Osteocyte (in vitro differentiated cells): Measurements from ENCODE around the gene APLP1. TPM values are rescaled to one million over a fixed set of nuclear protein-coding genes. Genes with fewer than 3 reads are reported as not detected.

Experiments
- DNase-seq: peaks from one replicate; pipeline ENCODE4 v3.0.0; 2021; ENCODE audit warnings: mixed read lengths; ENCODE audit not compliant: unreplicated experiment; ENCODE audit errors: extremely low spot score
- H3K27ac Mint-ChIP-seq: one replicate; pipeline ENCODE4 v1.8.0; 2021; ENCODE audit warnings: mild to moderate bottlenecking, mixed read lengths; ENCODE audit not compliant: unreplicated experiment
- H3K27me3 Mint-ChIP-seq: one replicate; pipeline ENCODE4 v1.8.0; 2021; ENCODE audit warnings: mixed read lengths; ENCODE audit not compliant: unreplicated experiment
- H3K36me3 Mint-ChIP-seq: one replicate; pipeline ENCODE4 v1.8.0; 2021; ENCODE audit warnings: mixed read lengths; ENCODE audit not compliant: unreplicated experiment
- H3K4me1 Mint-ChIP-seq: one replicate; pipeline ENCODE4 v1.8.0; 2021; ENCODE audit warnings: mixed read lengths; ENCODE audit not compliant: unreplicated experiment
- H3K4me3 Mint-ChIP-seq: one replicate; pipeline ENCODE4 v1.8.0; 2021; ENCODE audit warnings: mild to moderate bottlenecking, moderate library complexity, mixed read lengths; ENCODE audit not compliant: unreplicated experiment
- H3K9me3 Mint-ChIP-seq: one replicate; pipeline ENCODE4 v1.8.0; 2021; ENCODE audit warnings: mixed read lengths; ENCODE audit not compliant: unreplicated experiment
- total RNA-seq: library from RNA; stranded (reverse); gene quantifications from 2 replicates; pipeline ENCODE4 v1.2.1, GENCODE V29; 2021
- TF ChIP-seq, protein P1 (sequence below): fragments of 200-600 bp; sonication (generic); IDR thresholded peaks from 2 replicates; pipeline ENCODE4 v1.5.0; 2021; ENCODE audit warnings: antibody characterized with exemption, mild to moderate bottlenecking, moderate library complexity

APLP1 gene
- total RNA-seq, 1 donor from 2014 or later = 12.6 TPM

DNA sequence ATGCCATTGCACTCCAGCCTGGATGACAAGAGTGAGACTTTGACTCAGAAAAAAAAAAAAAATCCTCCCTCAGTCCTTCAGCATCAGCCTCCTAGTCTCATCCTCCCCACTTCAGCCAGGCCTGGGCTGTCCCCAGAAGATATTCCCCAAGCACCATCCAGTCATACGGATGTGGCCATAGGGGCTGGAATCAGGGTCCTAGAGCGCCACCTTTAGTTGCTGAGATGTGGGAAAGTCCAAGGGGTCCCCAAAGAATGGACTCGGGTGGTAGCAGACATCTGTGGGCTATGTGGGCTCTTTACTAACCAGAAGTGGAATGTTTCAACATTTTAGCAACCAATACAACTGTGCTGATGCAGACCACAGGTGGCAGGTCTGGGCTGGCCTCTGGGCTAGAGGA lies 42.8 kb downstream of the APLP1 start:
- TF ChIP-seq, protein P1, sequence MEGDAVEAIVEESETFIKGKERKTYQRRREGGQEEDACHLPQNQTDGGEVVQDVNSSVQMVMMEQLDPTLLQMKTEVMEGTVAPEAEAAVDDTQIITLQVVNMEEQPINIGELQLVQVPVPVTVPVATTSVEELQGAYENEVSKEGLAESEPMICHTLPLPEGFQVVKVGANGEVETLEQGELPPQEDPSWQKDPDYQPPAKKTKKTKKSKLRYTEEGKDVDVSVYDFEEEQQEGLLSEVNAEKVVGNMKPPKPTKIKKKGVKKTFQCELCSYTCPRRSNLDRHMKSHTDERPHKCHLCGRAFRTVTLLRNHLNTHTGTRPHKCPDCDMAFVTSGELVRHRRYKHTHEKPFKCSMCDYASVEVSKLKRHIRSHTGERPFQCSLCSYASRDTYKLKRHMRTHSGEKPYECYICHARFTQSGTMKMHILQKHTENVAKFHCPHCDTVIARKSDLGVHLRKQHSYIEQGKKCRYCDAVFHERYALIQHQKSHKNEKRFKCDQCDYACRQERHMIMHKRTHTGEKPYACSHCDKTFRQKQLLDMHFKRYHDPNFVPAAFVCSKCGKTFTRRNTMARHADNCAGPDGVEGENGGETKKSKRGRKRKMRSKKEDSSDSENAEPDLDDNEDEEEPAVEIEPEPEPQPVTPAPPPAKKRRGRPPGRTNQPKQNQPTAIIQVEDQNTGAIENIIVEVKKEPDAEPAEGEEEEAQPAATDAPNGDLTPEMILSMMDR = no peak
- Mint-ChIP-seq H3K9me3 (no peaks in the 10 kb centered on the region), H3K27me3 (peaks cover 5% of the 10 kb centered on the region)

DNA sequence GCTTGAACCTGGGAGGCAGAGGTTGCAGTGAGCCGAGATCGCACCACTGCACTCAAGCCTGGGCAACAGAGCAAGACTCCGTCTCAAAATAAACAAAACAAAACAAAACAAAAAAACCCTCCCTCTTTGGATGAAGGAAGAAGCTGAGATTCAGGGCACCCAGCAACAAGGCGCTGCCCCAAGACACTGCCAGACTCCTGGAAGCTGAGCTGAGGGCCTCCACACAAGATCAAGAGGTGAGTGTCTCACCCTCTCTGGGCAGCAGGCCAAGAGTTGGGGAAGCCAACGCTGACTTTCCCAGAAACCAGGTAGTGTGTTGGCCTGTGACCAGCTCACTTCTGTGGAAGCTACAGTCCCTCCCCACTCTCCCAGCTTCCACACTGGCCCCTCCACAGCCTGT lies 43.4 kb downstream of the APLP1 start:
- Mint-ChIP-seq H3K27ac (no peak overlapping the region), H3K9me3 (no peaks in the 10 kb centered on the region), H3K27me3 (peaks cover 5% of the 10 kb centered on the region), H3K36me3 (no peaks in the 10 kb centered on the region), H3K4me3 (no peak overlapping the region), H3K4me1 (no peaks in the 10 kb centered on the region)
- DNase-seq = no peak
- TF ChIP-seq, protein P1 = no peak

More for the DNA sequence above, 42.8 kb downstream of the APLP1 start:
- no peaks in the 10 kb centered on the region for H3K36me3 Mint-ChIP-seq
- no peak overlapping the region for H3K27ac Mint-ChIP-seq
- DNase-seq = no peak
- no peaks in the 10 kb centered on the region for H3K4me1 Mint-ChIP-seq
- H3K4me3 Mint-ChIP-seq = no peak overlapping the region

DNA sequence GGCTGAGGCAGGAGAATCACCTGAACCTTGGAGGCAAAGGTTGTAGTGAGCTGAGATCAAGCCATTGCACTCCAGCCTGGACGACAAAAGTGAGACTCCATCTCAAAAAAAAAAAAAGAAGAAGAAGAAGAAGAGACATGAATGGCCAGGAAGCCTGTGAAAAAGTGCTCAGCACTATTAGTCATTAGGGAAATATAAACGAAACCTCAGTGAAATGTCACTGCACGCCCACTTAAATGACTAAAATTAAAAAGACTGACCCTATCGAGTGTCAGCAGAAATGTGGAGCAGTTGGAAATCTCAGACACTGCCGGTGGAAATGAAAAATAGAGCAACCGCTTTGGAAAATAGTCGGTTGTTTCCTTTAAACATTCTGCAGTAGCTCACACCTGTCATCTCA lies 45.2 kb downstream of the APLP1 start:
- Mint-ChIP-seq H3K9me3 (no peaks in the 10 kb centered on the region), H3K4me3 (no peak overlapping the region), H3K4me1 (no peaks in the 10 kb centered on the region), H3K27ac (no peak overlapping the region), H3K36me3 (no peaks in the 10 kb centered on the region), H3K27me3 (peaks cover 5% of the 10 kb centered on the region)
- TF ChIP-seq, protein P1 = no peak
- no peak for DNase-seq

DNA sequence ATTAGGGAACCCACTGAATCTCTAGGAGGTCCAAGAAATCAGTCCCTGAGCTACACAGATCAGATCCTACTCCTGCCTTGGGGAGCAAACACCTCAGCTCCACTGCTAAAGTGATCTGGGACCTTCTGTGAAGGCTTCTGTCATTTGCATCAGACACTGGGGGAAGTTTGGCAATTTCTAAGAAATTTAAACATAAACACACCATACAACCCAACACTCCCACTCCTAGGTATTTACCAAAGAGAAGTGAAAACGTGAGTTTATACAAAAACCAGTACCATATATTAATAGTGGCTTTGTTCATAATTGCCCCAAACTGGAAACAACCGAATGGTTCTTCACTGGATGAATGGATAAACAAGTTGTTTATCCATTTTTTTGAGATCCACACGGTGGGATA lies 47.1 kb downstream of the APLP1 start:
- Mint-ChIP-seq H3K9me3 (no peaks in the 10 kb centered on the region), H3K36me3 (no peaks in the 10 kb centered on the region)
- DNase-seq = no peak

DNA sequence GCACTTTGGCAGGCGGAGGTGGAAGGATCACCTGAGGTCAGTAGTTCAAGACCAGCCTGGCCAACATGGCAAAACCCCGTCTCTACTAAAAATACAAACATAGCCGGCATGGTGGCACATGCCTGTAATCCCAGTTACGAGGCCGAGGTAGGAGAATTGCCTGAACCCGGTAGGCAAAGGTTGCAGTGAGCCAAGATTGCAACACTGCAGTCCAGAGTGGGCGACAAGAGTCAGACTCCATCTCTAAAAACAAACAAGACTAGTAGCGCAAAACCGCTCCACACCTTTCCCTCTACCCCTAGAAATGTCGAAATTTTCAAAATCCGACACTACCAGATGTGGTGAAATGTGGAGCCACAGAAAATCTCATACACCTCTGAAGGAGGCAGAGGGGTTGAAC lies 50.9 kb downstream of the APLP1 start:
- Mint-ChIP-seq H3K4me1 (no peaks in the 10 kb centered on the region), H3K4me3 (no peak overlapping the region), H3K27ac (no peak overlapping the region), H3K27me3 (peaks cover 15% of the 10 kb centered on the region), H3K9me3 (no peaks in the 10 kb centered on the region), H3K36me3 (no peaks in the 10 kb centered on the region)
- TF ChIP-seq, protein P1 = no peak
- DNase-seq = no peak

More for the DNA sequence above, 47.1 kb downstream of the APLP1 start:
- Mint-ChIP-seq H3K27ac (no peak overlapping the region), H3K4me1 (no peaks in the 10 kb centered on the region), H3K27me3 (peaks cover 5% of the 10 kb centered on the region), H3K4me3 (no peak overlapping the region)
- TF ChIP-seq, protein P1 = no peak
